Fibroblast of lung (primary cell): ENCODE results near the gene ARGLU1.

ENCODE experiments used
- CTCF ChIP-seq, 2 donors: IDR thresholded peaks in 1 of 2; conservative IDR thresholded peaks in 1 of 2; 1 replicate in 1 of 2; 2 replicates in 1 of 2; pipeline ENCODE4 v1.5.1; 2011 to 2012; ENCODE audit warnings: low read length in 2 of 2, control low read depth in 1 of 2, inconsistent platforms in 1 of 2, low read depth in 1 of 2, mild to moderate bottlenecking in 1 of 2
- EZH2 ChIP-seq: IDR thresholded peaks from 2 replicates; pipeline ENCODE4 v1.5.1; 2012; ENCODE audit warnings: low read length, control low read depth, mild to moderate bottlenecking; ENCODE audit errors: missing control alignments

- no peak for TF ChIP-seq CTCF (conservative IDR thresholded peaks at IDR 0.05 in 1 of 2, IDR thresholded peaks at IDR 0.05 in 1 of 2; ENCODE audit: low read depth in 1 of 2, low read length in 2 of 2)
- TF ChIP-seq EZH2, result no peak
Observed at GRCh38 chr13:106612688-106613087, 44.8 kb upstream of the ARGLU1 start.
